ENCODE results near the gene HPSE2. TPM values are rescaled to one million over a fixed set of nuclear protein-coding genes. Genes with fewer than 3 reads are reported as not detected.

The HPSE2 gene
- total RNA-seq, 1 experiment from 2014 or later, result not detected

- no peak for DNase-seq (ENCODE audit: low read depth, low spot score)
These were observed 603.0 kb downstream of the HPSE2 start for GRCh38 chr10:98632456-98633150.

DNA sequence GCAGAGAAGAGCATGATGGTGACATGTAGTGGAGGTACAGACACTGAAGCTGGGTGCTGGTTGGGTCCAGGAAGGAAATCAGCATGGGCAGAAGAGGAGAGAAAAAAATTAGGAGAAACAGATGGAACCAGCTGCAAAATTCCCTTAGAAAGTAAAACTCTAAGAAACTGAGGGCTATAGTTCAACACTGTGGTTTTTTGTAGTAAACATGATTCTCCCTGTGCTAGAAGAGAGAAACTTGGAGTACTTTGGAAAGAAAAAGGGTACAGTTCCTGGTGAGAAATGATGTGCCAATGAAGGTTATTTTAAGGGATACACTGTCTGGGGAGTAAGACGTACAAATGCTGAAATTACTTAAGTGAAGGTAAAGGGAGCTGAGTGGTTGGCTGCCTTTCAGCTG lies 607.4 kb downstream of the HPSE2 start:
- in situ Hi-C loops (cut with HindIII; ENCODE audit: low pct_unique_long_range_greater_than_20kb, low sequenced_read_pairs), result no loop called here
- TF ChIP-seq POLR2AphosphoS5 (IDR thresholded peaks at IDR 0.05; ENCODE audit: low read depth, low read length), result no peak
- TF ChIP-seq SIN3A (IDR thresholded peaks at IDR 0.05; ENCODE audit: borderline replicate concordance, insufficient read depth, low read depth, low read length), result no peak
- no peak for TF ChIP-seq TCF7L2 (IDR thresholded peaks at IDR 0.05; ENCODE audit: low read depth, low read length)
- TF ChIP-seq CTCF (IDR thresholded peaks at IDR 0.05), result no peak
- no peak for TF ChIP-seq REST (IDR thresholded peaks at IDR 0.05; ENCODE audit: insufficient read depth in 1 of 2, low read depth in 2 of 2, low read length in 1 of 2)
- Histone ChIP-seq H3K36me3 (ENCODE audit: control insufficient read depth, insufficient read depth, low read length) (no peaks in the 10 kb centered on the region), H3K4me3 (ENCODE audit: low read depth in 2 of 2, low read length in 2 of 2) (no peak overlapping the region), H3K27me3 (ENCODE audit: control insufficient read depth, insufficient read depth, low read length) (no peaks in the 10 kb centered on the region), H3K27ac (ENCODE audit: low read length) (no peak overlapping the region), H3K9me3 (ENCODE audit: control insufficient read depth, insufficient read depth, low read depth, low read length) (no peaks in the 10 kb centered on the region), H3K4me1 (ENCODE audit: control insufficient read depth, insufficient read depth, low read length) (no peaks in the 10 kb centered on the region)
- CTCF ChIA-PET, result no interaction called here
- BruUV-seq (replicated peaks), result no TSS peak
- POLR2A ChIA-PET, result no interaction called here
- intact Hi-C loops (cut with micrococcal nuclease; ENCODE audit: unreplicated experiment), result no loop called here
- ATAC-seq (no peak), DNase-seq (ENCODE audit: low read depth, low spot score) (no peak)

More at GRCh38 chr10:98632456-98633150, 603.0 kb downstream of the HPSE2 start:
- Histone ChIP-seq H3K27me3 (ENCODE audit: control insufficient read depth, insufficient read depth, low read length) (no peaks in the 10 kb centered on the region), H3K4me1 (ENCODE audit: control insufficient read depth, insufficient read depth, low read length) (no peaks in the 10 kb centered on the region), H3K36me3 (ENCODE audit: control insufficient read depth, insufficient read depth, low read length) (no peaks in the 10 kb centered on the region), H3K27ac (ENCODE audit: low read length) (no peak overlapping the region), H3K4me3 (ENCODE audit: low read depth in 2 of 2, low read length in 2 of 2) (no peak overlapping the region), H3K9me3 (ENCODE audit: control insufficient read depth, insufficient read depth, low read depth, low read length) (no peaks in the 10 kb centered on the region)
- intact Hi-C loops (cut with micrococcal nuclease; ENCODE audit: unreplicated experiment) (no loop called here), in situ Hi-C loops (cut with HindIII; ENCODE audit: low pct_unique_long_range_greater_than_20kb, low sequenced_read_pairs) (no loop called here)
- POLR2A ChIA-PET, result no interaction called here
- no TSS peak for BruUV-seq (replicated peaks)
- TF ChIP-seq REST (IDR thresholded peaks at IDR 0.05; ENCODE audit: insufficient read depth in 1 of 2, low read depth in 2 of 2, low read length in 1 of 2) (no peak), POLR2AphosphoS5 (IDR thresholded peaks at IDR 0.05; ENCODE audit: low read depth, low read length) (no peak), SIN3A (IDR thresholded peaks at IDR 0.05; ENCODE audit: borderline replicate concordance, insufficient read depth, low read depth, low read length) (no peak), CTCF (IDR thresholded peaks at IDR 0.05) (no peak), TCF7L2 (IDR thresholded peaks at IDR 0.05; ENCODE audit: low read depth, low read length) (no peak)
- ATAC-seq, result no peak
- CTCF ChIA-PET, result no interaction called here
